GM10266 (cell line): ENCODE results near the gene PLCB1.
A peak's percentile ranks its signal among the peaks of the same experiment; 100 is the strongest.

ENCODE experiments used
- DNase-seq: peaks from one replicate; pipeline ENCODE4 v3.0.0; 2012; ENCODE audit errors: extremely low spot score
- CTCF ChIP-seq: IDR thresholded peaks from 2 replicates; pipeline ENCODE4 v1.5.1; 2012; ENCODE audit warnings: mild to moderate bottlenecking, low read depth; ENCODE audit not compliant: control insufficient read depth, insufficient read depth; ENCODE audit errors: missing control alignments

The PLCB1 gene

GRCh38 chr20:8124639-8125038, 7.4 kb upstream of the PLCB1 start:
- no peak for TF ChIP-seq CTCF
- DNase-seq: no peak

GRCh38 chr20:8126181-8126580, 5.9 kb upstream of the PLCB1 start:
- no peak for TF ChIP-seq CTCF
- no peak for DNase-seq

- TF ChIP-seq CTCF: no peak
- DNase-seq: no peak
Observed at GRCh38 chr20:8126841-8127378, 5.2 kb upstream of the PLCB1 start.

GRCh38 chr20:8127553-8128255, 4.4 kb upstream of the PLCB1 start:
- TF ChIP-seq CTCF: no peak
- peak; percentile 29 for DNase-seq

GRCh38 chr20:8128291-8129060, 3.6 kb upstream of the PLCB1 start:
- DNase-seq: no peak
- TF ChIP-seq CTCF: no peak

- no peak for TF ChIP-seq CTCF
- no peak for DNase-seq
Observed at GRCh38 chr20:8129211-8129976, 2.7 kb upstream of the PLCB1 start.
